Activated CD4-positive, alpha-beta memory T cell treated with anti-CD3 and anti-CD28 coated beads, Interleukin-2, amount 10 ng/mL, durations not matched to agents 7 days and 5 days (primary cell): Measurements from ENCODE around the gene NEURL4. TPM values are rescaled to one million over a fixed set of nuclear protein-coding genes. Genes with fewer than 3 reads are reported as not detected.

ENCODE experiments used
- CTCF ChIA-PET: fragments of 350-600 bp; sonication (Branson Sonifier 250); formaldehyde crosslinking; loops from one replicate; lab custom pipeline; 2021; ENCODE audit warnings: antibody characterized with exemption, inconsistent platforms; lab: Charles Lee
- POLR2A ChIA-PET: fragments of 350-600 bp; sonication (Branson Sonifier 250); formaldehyde crosslinking; loops from one replicate; lab custom pipeline; 2021; ENCODE audit warnings: antibody characterized with exemption; lab: Charles Lee
- DNase-seq: peaks from one replicate; pipeline ENCODE4 v3.0.0-alpha.2; 2020
- H3K27ac Mint-ChIP-seq: one replicate; pipeline ENCODE4 v1.8.0; 2021; ENCODE audit warnings: mild to moderate bottlenecking, mixed read lengths
- H3K27me3 Mint-ChIP-seq: one replicate; pipeline ENCODE4 v1.8.0; 2021; ENCODE audit warnings: mixed read lengths
- H3K36me3 Mint-ChIP-seq: one replicate; pipeline ENCODE4 v1.8.0; 2021; ENCODE audit warnings: low read depth, mixed read lengths
- H3K4me1 Mint-ChIP-seq: one replicate; pipeline ENCODE4 v1.8.0; 2021; ENCODE audit warnings: mixed read lengths
- H3K4me3 Mint-ChIP-seq: one replicate; pipeline ENCODE4 v1.8.0; 2021; ENCODE audit warnings: mild to moderate bottlenecking, mixed read lengths
- H3K9me3 Mint-ChIP-seq: one replicate; pipeline ENCODE4 v1.8.0; 2021; ENCODE audit warnings: mixed read lengths
- total RNA-seq, 2 experiments: library from RNA; stranded (reverse); gene quantifications; one replicate each; pipeline ENCODE4 v1.2.3, GENCODE V29; 2021

NEURL4 gene
- total RNA-seq, 2 experiments from 2014 or later = 28.4 to 31.2 TPM

GRCh38 chr17:7292729-7293128 lies 36.4 kb downstream of the NEURL4 start:
- Mint-ChIP-seq H3K4me3 (no peak overlapping the region), H3K9me3 (no peaks in the 10 kb centered on the region), H3K4me1 (peaks cover 29% of the 10 kb centered on the region), H3K36me3 (no peaks in the 10 kb centered on the region), H3K27me3 (peaks cover 46% of the 10 kb centered on the region), H3K27ac (no peak overlapping the region)
- CTCF ChIA-PET = no interaction called here
- no peak for DNase-seq
- POLR2A ChIA-PET = interaction anchor here (1.2 to 1.9 kb wide), 2 partner anchors 17 to 144 kb away, joined by 3 to 4 read pairs; no protein-coding TSS in a partner anchor

- Mint-ChIP-seq H3K4me1 (peaks cover 29% of the 10 kb centered on the region), H3K9me3 (no peaks in the 10 kb centered on the region), H3K4me3 (no peak overlapping the region), H3K27ac (no peak overlapping the region), H3K36me3 (no peaks in the 10 kb centered on the region), H3K27me3 (peaks cover 52% of the 10 kb centered on the region)
- POLR2A ChIA-PET = interaction anchor here (1.2 to 1.9 kb wide), 2 partner anchors 17 to 145 kb away, joined by 3 to 4 read pairs; no protein-coding TSS in a partner anchor
- DNase-seq = no peak
- CTCF ChIA-PET = interaction anchor here (1.5 kb wide), 1 partner anchor 72 kb away, joined by 3 read pairs; the partner anchor contains the start of genes ACADVL and DLG4
Observed at GRCh38 chr17:7292194-7292593, 36.9 kb downstream of the NEURL4 start.

GRCh38 chr17:7290685-7291084 lies 38.5 kb downstream of the NEURL4 start:
- DNase-seq = no peak
- ChIA-PET POLR2A (no interaction called here), CTCF (interaction anchor here (1.4 kb wide), 1 partner anchor 9 kb away, joined by 5 read pairs; no protein-coding TSS in a partner anchor)
- Mint-ChIP-seq H3K4me1 (peaks cover 18% of the 10 kb centered on the region), H3K36me3 (no peaks in the 10 kb centered on the region), H3K27ac (no peak overlapping the region), H3K27me3 (peaks cover 54% of the 10 kb centered on the region), H3K9me3 (no peaks in the 10 kb centered on the region), H3K4me3 (no peak overlapping the region)

- ChIA-PET POLR2A (no interaction called here), CTCF (interaction anchor here (1.4 kb wide), 1 partner anchor 9 kb away, joined by 5 read pairs; no protein-coding TSS in a partner anchor)
- H3K27me3 Mint-ChIP-seq = peaks cover 52% of the 10 kb centered on the region
Observed at GRCh38 chr17:7290166-7290565, 39.0 kb downstream of the NEURL4 start.

GRCh38 chr17:7289256-7290032 lies 39.7 kb downstream of the NEURL4 start:
- Mint-ChIP-seq H3K4me3 (no peak overlapping the region), H3K27me3 (peaks cover 48% of the 10 kb centered on the region), H3K9me3 (no peaks in the 10 kb centered on the region), H3K4me1 (peaks cover 9% of the 10 kb centered on the region), H3K36me3 (no peaks in the 10 kb centered on the region), H3K27ac (no peak overlapping the region)
- no peak for DNase-seq
- POLR2A ChIA-PET = no interaction called here
- CTCF ChIA-PET = interaction anchor here (1.4 kb wide), 1 partner anchor 10 kb away, joined by 5 read pairs; no protein-coding TSS in a partner anchor

More at GRCh38 chr17:7290166-7290565, 39.0 kb downstream of the NEURL4 start:
- Mint-ChIP-seq H3K4me3 (no peak overlapping the region), H3K36me3 (no peaks in the 10 kb centered on the region), H3K27ac (no peak overlapping the region), H3K9me3 (no peaks in the 10 kb centered on the region), H3K4me1 (peaks cover 13% of the 10 kb centered on the region)
- no peak for DNase-seq

GRCh38 chr17:7285679-7286078 lies 43.5 kb downstream of the NEURL4 start:
- H3K4me3 Mint-ChIP-seq = no peak overlapping the region
- H3K36me3 Mint-ChIP-seq = no peaks in the 10 kb centered on the region
- no peak for DNase-seq
- ChIA-PET POLR2A (interaction anchor here (0.8 kb wide), 1 partner anchor 401 kb away, joined by 3 read pairs; no protein-coding TSS in a partner anchor), CTCF (interaction anchor here (2.1 kb wide), 1 partner anchor 11 kb away, joined by 13 read pairs; no protein-coding TSS in a partner anchor)
- H3K27me3 Mint-ChIP-seq = peaks cover 51% of the 10 kb centered on the region
- H3K9me3 Mint-ChIP-seq = no peaks in the 10 kb centered on the region
- peaks cover 17% of the 10 kb centered on the region for H3K4me1 Mint-ChIP-seq
- no peak overlapping the region for H3K27ac Mint-ChIP-seq

- POLR2A ChIA-PET = interaction anchor here (1.5 kb wide), 1 partner anchor 51 kb away, joined by 3 read pairs; the partner anchor contains the start of gene ACAP1
Observed at GRCh38 chr17:7284911-7285310, 44.2 kb downstream of the NEURL4 start.

GRCh38 chr17:7283471-7284216 lies 45.5 kb downstream of the NEURL4 start:
- H3K27ac Mint-ChIP-seq = no peak overlapping the region
- POLR2A ChIA-PET = interaction anchor here (1.3 to 1.5 kb wide), 2 partner anchors 14 to 53 kb away, joined by 3 read pairs; partner anchors contain the start of gene ACAP1
- no peak overlapping the region for H3K4me3 Mint-ChIP-seq
- CTCF ChIA-PET = interaction anchor here (1.1 kb wide), 1 partner anchor 13 kb away, joined by 4 read pairs; no protein-coding TSS in a partner anchor
- no peaks in the 10 kb centered on the region for H3K9me3 Mint-ChIP-seq
- DNase-seq = no peak
- H3K36me3 Mint-ChIP-seq = no peaks in the 10 kb centered on the region
- peaks cover 24% of the 10 kb centered on the region for H3K4me1 Mint-ChIP-seq
- H3K27me3 Mint-ChIP-seq = peaks cover 49% of the 10 kb centered on the region

More at GRCh38 chr17:7284911-7285310, 44.2 kb downstream of the NEURL4 start:
- H3K27me3 Mint-ChIP-seq = peaks cover 49% of the 10 kb centered on the region
- H3K9me3 Mint-ChIP-seq = no peaks in the 10 kb centered on the region
- CTCF ChIA-PET = interaction anchor here (2.1 kb wide), 1 partner anchor 12 kb away, joined by 13 read pairs; no protein-coding TSS in a partner anchor
- no peak overlapping the region for H3K27ac Mint-ChIP-seq
- H3K4me1 Mint-ChIP-seq = peaks cover 24% of the 10 kb centered on the region
- no peaks in the 10 kb centered on the region for H3K36me3 Mint-ChIP-seq
- no peak overlapping the region for H3K4me3 Mint-ChIP-seq
- DNase-seq = no peak

- Mint-ChIP-seq H3K9me3 (no peaks in the 10 kb centered on the region), H3K27me3 (peaks cover 41% of the 10 kb centered on the region), H3K4me3 (no peak overlapping the region), H3K36me3 (no peaks in the 10 kb centered on the region), H3K4me1 (peaks cover 24% of the 10 kb centered on the region), H3K27ac (no peak overlapping the region)
- ChIA-PET POLR2A (interaction anchor here (1.3 to 1.6 kb wide), 3 partner anchors 15 to 202 kb away, joined by 3 to 4 read pairs (median 3); partner anchors contain the start of gene POLR2A), CTCF (interaction anchor here (1.5 kb wide), 1 partner anchor 13 kb away, joined by 9 read pairs; no protein-coding TSS in a partner anchor)
- DNase-seq = no peak
Observed at GRCh38 chr17:7282752-7283321, 46.3 kb downstream of the NEURL4 start.

- no peaks in the 10 kb centered on the region for H3K9me3 Mint-ChIP-seq
- H3K36me3 Mint-ChIP-seq = no peaks in the 10 kb centered on the region
- CTCF ChIA-PET = interaction anchor here (1.5 kb wide), 1 partner anchor 14 kb away, joined by 9 read pairs; no protein-coding TSS in a partner anchor
- no peak overlapping the region for H3K27ac Mint-ChIP-seq
- H3K4me3 Mint-ChIP-seq = peak overlapping the region; percentile 56
- peaks cover 35% of the 10 kb centered on the region for H3K27me3 Mint-ChIP-seq
- POLR2A ChIA-PET = interaction anchor here (1.1 to 1.6 kb wide), 4 partner anchors 16 to 280 kb away, joined by 3 to 4 read pairs (median 3); partner anchors contain the start of genes POLR2A and SENP3
- no peak for DNase-seq
- H3K4me1 Mint-ChIP-seq = peaks cover 24% of the 10 kb centered on the region
Observed at GRCh38 chr17:7281953-7282751, 47.0 kb downstream of the NEURL4 start.
